ENCODE results near the gene NUP210L. TPM values are rescaled to one million over a fixed set of nuclear protein-coding genes. Genes with fewer than 3 reads are reported as not detected.

NUP210L gene
- total and polyA plus RNA-seq, 4 donors = 0.08 TPM; not detected in 3

DNA sequence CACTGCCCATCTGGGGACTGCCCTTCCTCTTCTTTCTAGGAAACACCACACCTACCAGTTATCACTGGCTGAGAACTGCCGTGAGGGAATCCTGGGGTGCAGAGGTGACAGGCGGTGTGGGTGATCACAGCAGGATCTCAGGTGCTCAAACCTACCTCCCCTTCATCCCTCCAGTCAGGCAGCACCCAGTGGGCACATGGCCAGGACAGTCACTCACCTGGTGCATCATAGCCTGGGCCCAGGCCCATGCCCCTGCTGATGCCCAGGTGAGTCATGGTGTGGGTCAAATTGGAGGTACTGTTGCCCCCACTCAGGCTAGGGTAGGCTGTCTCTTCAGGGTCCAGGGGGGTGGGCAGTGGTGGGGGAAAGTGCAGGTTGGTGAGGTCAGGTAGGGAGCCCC, 203.1 kb downstream of the NUP210L start:
- no peak overlapping the region for H3K27ac ChIP-seq (ENCODE audit: low read depth in 1 of 2, low read length in 2 of 2)
- WGBS = 90% methylated on average over 2 of the region's 2 CpGs

DNA sequence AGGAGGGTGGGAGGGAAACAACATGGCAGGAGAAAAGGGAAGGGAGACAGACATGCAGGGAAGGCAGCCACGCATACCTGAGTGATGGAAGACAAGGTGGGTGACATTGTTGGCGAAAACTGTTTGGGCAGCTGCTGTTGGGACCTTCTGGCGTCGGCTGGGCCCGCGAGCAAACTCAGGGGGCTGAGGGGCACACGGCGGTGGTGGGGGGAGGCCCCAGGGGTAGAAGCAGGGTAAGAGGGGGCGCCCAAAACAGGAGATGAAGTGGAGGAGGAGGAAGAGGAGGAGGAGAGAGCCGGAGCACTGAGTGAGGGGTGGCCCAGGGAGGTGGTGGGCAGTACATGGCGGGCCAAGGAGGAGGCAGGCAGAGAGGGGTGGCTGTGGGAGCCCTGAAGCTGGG, 203.7 kb downstream of the NUP210L start:
- DNase-seq (ENCODE audit: low spot score) = no peak
- peaks cover 8 to 36% (median 32%) of the 10 kb centered on the region in 4 donors for H3K4me1 ChIP-seq (ENCODE audit: control insufficient read depth in 4 of 4, insufficient read depth in 4 of 4, low read length in 3 of 4)
- H3K36me3 ChIP-seq (ENCODE audit: control insufficient read depth in 4 of 4, insufficient read depth in 3 of 4, low read depth in 1 of 4, low read length in 3 of 4) = peaks cover 12 to 41% (median 31%) of the 10 kb centered on the region in 4 donors

More for the DNA sequence above, 203.1 kb downstream of the NUP210L start:
- peaks cover 12 to 41% (median 31%) of the 10 kb centered on the region in 4 donors for H3K36me3 ChIP-seq (ENCODE audit: control insufficient read depth in 4 of 4, insufficient read depth in 3 of 4, low read depth in 1 of 4, low read length in 3 of 4)
- DNase-seq (ENCODE audit: low spot score) = no peak
- H3K9me3 ChIP-seq (ENCODE audit: control insufficient read depth in 4 of 4, low read length in 3 of 4) = no peaks in the 10 kb centered on the region
- H3K27me3 ChIP-seq (ENCODE audit: control insufficient read depth in 4 of 4, insufficient read depth in 4 of 4, low read length in 3 of 4) = no peaks in the 10 kb centered on the region
- no peak overlapping the region for H3K9ac ChIP-seq (ENCODE audit: low read depth in 1 of 2, low read length in 2 of 2)
- H3K4me1 ChIP-seq (ENCODE audit: control insufficient read depth in 4 of 4, insufficient read depth in 4 of 4, low read length in 3 of 4) = peaks cover 11 to 40% (median 36%) of the 10 kb centered on the region in 4 donors
- H3K4me3 ChIP-seq (ENCODE audit: low read depth in 1 of 3, low read length in 3 of 3) = no peak overlapping the region
- no peak for TF ChIP-seq RXRA (IDR thresholded peaks at IDR 0.05)

DNA sequence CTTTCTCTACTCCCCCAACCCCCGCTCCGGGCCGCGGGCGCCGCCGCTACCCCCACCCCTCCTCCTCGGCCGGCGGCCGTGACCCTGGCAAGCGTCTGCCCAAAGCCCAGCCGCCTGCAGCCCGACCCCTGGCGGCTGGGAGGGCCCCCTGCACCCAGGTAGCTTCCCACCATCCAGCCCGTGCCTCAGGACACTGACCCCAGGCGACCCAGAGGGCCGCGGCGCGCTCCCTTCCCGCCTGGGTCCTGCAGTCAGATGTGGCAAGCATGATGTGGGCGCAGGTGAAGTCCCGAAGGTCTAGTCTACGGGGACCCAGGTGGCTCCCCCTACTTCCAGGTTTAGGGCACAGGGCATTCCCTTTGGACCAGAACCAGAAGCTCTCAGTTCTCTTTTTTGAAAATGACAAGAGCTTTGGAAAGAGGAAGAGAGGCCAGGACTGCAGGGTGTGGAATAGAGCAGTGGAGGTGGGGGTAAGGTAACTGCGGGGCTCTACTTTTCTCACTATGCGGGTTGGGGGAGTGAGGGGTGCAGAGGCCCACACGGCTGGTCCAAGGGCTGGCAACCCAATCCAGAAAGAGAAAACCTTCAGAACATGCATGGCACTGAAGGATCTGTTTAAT, 208.1 kb downstream of the NUP210L start, which contains the start of gene DENND4B:
Gene DENND4B, minus strand, starts transcription at position 97 of the 620 bp plus-strand sequence. CDS start 2,344 bp downstream, outside the sequence.
- Histone ChIP-seq H3K4me1 (ENCODE audit: control insufficient read depth in 4 of 4, insufficient read depth in 4 of 4, low read length in 3 of 4) (peaks cover 14 to 38% (median 24%) of the 10 kb centered on the region in 4 donors), H3K27ac (ENCODE audit: low read depth in 1 of 2, low read length in 2 of 2) (peak within 1 kb of the TSS; percentile 94 to 95), H3K36me3 (ENCODE audit: control insufficient read depth in 4 of 4, insufficient read depth in 3 of 4, low read depth in 1 of 4, low read length in 3 of 4) (peaks cover 11 to 36% (median 21%) of the 10 kb centered on the region in 4 donors), H3K4me3 (ENCODE audit: low read depth in 1 of 3, low read length in 3 of 3) (peak within 1 kb of the TSS; percentile 80 to 97 (median 87)), H3K9me3 (ENCODE audit: control insufficient read depth in 4 of 4, low read length in 3 of 4) (no peaks in the 10 kb centered on the region), H3K9ac (ENCODE audit: low read depth in 1 of 2, low read length in 2 of 2) (peak within 1 kb of the TSS; percentile 24 to 85), H3K27me3 (ENCODE audit: control insufficient read depth in 4 of 4, insufficient read depth in 4 of 4, low read length in 3 of 4) (no peaks in the 10 kb centered on the region)
- WGBS = 10% methylated on average over 28 of the region's 28 CpGs
- DNase-seq (ENCODE audit: low spot score) = peak; percentile 86
- TF ChIP-seq, protein P1, sequence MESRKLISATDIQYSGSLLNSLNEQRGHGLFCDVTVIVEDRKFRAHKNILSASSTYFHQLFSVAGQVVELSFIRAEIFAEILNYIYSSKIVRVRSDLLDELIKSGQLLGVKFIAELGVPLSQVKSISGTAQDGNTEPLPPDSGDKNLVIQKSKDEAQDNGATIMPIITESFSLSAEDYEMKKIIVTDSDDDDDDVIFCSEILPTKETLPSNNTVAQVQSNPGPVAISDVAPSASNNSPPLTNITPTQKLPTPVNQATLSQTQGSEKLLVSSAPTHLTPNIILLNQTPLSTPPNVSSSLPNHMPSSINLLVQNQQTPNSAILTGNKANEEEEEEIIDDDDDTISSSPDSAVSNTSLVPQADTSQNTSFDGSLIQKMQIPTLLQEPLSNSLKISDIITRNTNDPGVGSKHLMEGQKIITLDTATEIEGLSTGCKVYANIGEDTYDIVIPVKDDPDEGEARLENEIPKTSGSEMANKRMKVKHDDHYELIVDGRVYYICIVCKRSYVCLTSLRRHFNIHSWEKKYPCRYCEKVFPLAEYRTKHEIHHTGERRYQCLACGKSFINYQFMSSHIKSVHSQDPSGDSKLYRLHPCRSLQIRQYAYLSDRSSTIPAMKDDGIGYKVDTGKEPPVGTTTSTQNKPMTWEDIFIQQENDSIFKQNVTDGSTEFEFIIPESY (IDR thresholded peaks at IDR 0.05) = no peak
- TF ChIP-seq FOXA2 (IDR thresholded peaks at IDR 0.05) = no peak
- TF ChIP-seq, protein P2, sequence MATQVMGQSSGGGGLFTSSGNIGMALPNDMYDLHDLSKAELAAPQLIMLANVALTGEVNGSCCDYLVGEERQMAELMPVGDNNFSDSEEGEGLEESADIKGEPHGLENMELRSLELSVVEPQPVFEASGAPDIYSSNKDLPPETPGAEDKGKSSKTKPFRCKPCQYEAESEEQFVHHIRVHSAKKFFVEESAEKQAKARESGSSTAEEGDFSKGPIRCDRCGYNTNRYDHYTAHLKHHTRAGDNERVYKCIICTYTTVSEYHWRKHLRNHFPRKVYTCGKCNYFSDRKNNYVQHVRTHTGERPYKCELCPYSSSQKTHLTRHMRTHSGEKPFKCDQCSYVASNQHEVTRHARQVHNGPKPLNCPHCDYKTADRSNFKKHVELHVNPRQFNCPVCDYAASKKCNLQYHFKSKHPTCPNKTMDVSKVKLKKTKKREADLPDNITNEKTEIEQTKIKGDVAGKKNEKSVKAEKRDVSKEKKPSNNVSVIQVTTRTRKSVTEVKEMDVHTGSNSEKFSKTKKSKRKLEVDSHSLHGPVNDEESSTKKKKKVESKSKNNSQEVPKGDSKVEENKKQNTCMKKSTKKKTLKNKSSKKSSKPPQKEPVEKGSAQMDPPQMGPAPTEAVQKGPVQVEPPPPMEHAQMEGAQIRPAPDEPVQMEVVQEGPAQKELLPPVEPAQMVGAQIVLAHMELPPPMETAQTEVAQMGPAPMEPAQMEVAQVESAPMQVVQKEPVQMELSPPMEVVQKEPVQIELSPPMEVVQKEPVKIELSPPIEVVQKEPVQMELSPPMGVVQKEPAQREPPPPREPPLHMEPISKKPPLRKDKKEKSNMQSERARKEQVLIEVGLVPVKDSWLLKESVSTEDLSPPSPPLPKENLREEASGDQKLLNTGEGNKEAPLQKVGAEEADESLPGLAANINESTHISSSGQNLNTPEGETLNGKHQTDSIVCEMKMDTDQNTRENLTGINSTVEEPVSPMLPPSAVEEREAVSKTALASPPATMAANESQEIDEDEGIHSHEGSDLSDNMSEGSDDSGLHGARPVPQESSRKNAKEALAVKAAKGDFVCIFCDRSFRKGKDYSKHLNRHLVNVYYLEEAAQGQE (IDR thresholded peaks at IDR 0.05) = no peak
- peak; percentile 31 for TF ChIP-seq NR2F2 (IDR thresholded peaks at IDR 0.05)
- no peak for TF ChIP-seq GABPA (IDR thresholded peaks at IDR 0.05 in 1 of 2, conservative IDR thresholded peaks at IDR 0.05 in 1 of 2)
- TF ChIP-seq JUND (IDR thresholded peaks at IDR 0.05) = no peak

More for the DNA sequence above, 203.7 kb downstream of the NUP210L start:
- Histone ChIP-seq H3K9me3 (ENCODE audit: control insufficient read depth in 4 of 4, low read length in 3 of 4) (no peaks in the 10 kb centered on the region), H3K4me3 (ENCODE audit: low read depth in 1 of 3, low read length in 3 of 3) (no peak overlapping the region), H3K27ac (ENCODE audit: low read depth in 1 of 2, low read length in 2 of 2) (no peak overlapping the region), H3K9ac (ENCODE audit: low read depth in 1 of 2, low read length in 2 of 2) (no peak overlapping the region), H3K27me3 (ENCODE audit: control insufficient read depth in 4 of 4, insufficient read depth in 4 of 4, low read length in 3 of 4) (no peaks in the 10 kb centered on the region)
- WGBS = 96% methylated on average over 11 of the region's 11 CpGs
- TF ChIP-seq GABPA (IDR thresholded peaks at IDR 0.05 in 1 of 2, conservative IDR thresholded peaks at IDR 0.05 in 1 of 2) (no peak), RAD21 (IDR thresholded peaks at IDR 0.05) (no peak), EGR1 (IDR thresholded peaks at IDR 0.05; ENCODE audit: low read depth in 2 of 2) (no peak), RXRA (IDR thresholded peaks at IDR 0.05) (no peak), HNF4G (IDR thresholded peaks at IDR 0.05) (no peak), JUND (IDR thresholded peaks at IDR 0.05) (no peak), FOXA1 (IDR thresholded peaks at IDR 0.05) (no peak), YY1 (IDR thresholded peaks at IDR 0.05) (no peak)
- TF ChIP-seq, protein P3, sequence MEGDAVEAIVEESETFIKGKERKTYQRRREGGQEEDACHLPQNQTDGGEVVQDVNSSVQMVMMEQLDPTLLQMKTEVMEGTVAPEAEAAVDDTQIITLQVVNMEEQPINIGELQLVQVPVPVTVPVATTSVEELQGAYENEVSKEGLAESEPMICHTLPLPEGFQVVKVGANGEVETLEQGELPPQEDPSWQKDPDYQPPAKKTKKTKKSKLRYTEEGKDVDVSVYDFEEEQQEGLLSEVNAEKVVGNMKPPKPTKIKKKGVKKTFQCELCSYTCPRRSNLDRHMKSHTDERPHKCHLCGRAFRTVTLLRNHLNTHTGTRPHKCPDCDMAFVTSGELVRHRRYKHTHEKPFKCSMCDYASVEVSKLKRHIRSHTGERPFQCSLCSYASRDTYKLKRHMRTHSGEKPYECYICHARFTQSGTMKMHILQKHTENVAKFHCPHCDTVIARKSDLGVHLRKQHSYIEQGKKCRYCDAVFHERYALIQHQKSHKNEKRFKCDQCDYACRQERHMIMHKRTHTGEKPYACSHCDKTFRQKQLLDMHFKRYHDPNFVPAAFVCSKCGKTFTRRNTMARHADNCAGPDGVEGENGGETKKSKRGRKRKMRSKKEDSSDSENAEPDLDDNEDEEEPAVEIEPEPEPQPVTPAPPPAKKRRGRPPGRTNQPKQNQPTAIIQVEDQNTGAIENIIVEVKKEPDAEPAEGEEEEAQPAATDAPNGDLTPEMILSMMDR (IDR thresholded peaks at IDR 0.05; ENCODE audit: low read depth, low read length, missing input control) = no peak
- TF ChIP-seq, protein P4, sequence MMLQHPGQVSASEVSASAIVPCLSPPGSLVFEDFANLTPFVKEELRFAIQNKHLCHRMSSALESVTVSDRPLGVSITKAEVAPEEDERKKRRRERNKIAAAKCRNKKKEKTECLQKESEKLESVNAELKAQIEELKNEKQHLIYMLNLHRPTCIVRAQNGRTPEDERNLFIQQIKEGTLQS (IDR thresholded peaks at IDR 0.05) = no peak
- TF ChIP-seq, protein P1 (IDR thresholded peaks at IDR 0.05) = no peak
- TF ChIP-seq, protein P5, sequence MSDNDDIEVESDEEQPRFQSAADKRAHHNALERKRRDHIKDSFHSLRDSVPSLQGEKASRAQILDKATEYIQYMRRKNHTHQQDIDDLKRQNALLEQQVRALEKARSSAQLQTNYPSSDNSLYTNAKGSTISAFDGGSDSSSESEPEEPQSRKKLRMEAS (IDR thresholded peaks at IDR 0.05) = no peak

Data from liver (tissue), 9 donors.